GM18868 (cell line): ENCODE results near the gene RBX1.

Experiments used
- ATAC-seq: cut with Tn5 transposase; IDR thresholded peaks from one replicate; pipeline ENCODE4 v1.9.1; 2021; ENCODE audit warnings: mild to moderate bottlenecking, moderate library complexity; ENCODE audit not compliant: unreplicated experiment

The RBX1 gene

GRCh38 chr22:41021613-41022454 lies 70.7 kb downstream of the RBX1 start:
- peak; percentile 50 for ATAC-seq

DNA sequence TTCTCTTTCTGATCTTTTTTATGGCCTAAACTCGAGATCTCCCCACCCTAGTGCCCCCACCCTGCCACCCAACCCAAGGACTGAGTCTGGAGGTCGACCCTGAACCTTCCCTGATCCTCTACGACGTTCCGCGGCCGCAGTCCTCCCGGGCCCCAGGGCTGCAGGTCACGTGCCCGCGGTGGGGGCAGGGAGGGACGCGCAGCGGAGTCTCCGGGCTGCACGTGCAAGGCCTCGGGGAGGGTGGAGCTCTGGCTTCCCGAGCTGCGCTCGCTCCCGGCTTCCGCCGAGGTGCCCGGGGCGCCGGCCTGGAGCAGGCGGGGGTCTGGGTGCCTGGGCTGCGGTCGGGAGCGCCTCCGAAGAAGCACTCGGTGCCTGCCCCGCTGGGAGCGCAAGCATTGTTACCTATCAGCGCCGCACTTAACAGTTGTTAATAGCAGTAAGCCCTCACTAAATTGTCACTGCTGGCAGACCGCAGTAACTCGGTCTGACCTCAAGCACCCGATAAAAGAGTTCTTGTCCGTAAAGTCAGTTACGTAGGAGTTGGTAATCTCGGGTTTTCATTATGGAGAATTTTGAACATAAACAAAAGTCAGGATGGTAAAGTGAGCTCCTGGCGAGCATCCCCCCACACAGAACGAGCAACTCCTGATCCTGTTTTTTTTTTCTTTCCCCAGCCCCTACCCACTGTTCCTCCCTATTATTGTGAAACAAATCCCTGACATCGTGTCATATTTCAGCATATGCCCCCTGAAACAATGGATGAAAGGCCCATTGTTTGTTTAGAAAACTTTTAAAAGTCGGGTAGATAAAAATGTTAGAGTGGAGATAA lies 71.5 kb downstream of the RBX1 start:
- ATAC-seq = peak; percentile 47
